GM12891 (cell line): ENCODE measurements around the gene RGPD6.
"Not testable (repeated sequence)": the region's sequence is repeated elsewhere in the genome, so short reads cannot be mapped to it uniquely, and the experiment has no call there.

ENCODE experiments used
- POLR2A ChIP-seq: IDR thresholded peaks from 2 replicates; pipeline ENCODE4 v1.6.1; 2011; ENCODE audit warnings: low read depth, low read length, control low read depth
- POLR2AphosphoS5 ChIP-seq: IDR thresholded peaks from 2 replicates; pipeline ENCODE4 v1.6.1; 2011; ENCODE audit warnings: low read depth, low read length, control low read depth

DNA sequence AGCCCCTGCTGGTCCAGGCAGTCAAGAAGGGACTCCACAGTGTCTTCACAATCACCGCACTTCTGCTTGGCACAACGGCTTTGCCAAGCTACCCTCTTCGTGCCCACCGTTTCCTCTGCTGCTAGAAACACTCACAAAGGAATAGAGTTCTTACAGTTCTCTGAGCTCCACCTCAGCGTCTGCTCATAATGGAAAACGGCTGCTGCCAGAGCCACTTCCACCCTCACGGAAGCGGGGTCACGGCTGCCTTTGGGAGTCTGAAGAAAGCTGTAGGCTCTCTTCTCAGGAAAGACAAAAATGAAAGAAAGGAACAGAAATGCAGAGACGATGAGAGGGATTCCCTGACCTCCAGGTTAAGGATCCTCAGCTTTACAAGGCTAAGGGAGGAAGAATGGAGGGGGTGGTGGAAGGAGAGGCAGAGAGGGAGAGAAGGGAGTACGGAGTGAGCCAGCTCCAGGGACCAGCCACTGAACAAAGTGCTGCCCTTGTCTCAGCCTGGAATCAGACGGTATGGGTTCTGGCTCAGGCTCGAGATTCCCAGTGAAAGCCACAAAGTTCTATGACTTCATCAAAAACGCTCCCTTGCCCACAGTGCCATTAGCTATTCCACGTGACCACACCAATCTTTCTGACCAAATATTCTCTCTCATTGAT is 12.8 kb upstream of the RGPD6 start:
- not testable (repeated sequence) for TF ChIP-seq POLR2A, POLR2AphosphoS5
